HG03575 (cell line): Measurements from ENCODE around the gene RRH.

Source experiments
- ATAC-seq: cut with Tn5 transposase; IDR thresholded peaks from one replicate; pipeline ENCODE4 v1.9.1; 2021; ENCODE audit not compliant: unreplicated experiment, insufficient number of reproducible peaks, low FRiP score; ENCODE audit errors: extremely low read depth

The RRH gene

DNA sequence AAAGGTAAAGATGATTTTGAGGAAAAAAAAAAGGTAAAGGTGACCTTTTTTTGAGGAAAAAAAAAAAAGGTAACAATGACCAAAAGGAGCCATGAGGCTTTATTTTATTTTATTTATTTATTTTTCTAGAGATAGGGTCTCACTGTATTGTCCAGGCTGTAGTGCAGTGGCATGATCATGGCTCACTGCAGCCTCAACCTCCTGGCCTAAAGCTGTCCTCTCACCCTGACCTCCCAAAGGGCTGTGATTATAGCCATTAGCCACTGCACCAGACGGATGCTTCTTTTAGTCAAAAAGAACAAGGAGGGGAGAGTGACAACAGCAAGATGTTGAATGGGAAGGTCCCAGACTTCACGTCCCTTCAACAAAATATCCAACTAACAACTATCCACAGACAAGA, 50.6 kb downstream of the RRH start:
- ATAC-seq = no peak

DNA sequence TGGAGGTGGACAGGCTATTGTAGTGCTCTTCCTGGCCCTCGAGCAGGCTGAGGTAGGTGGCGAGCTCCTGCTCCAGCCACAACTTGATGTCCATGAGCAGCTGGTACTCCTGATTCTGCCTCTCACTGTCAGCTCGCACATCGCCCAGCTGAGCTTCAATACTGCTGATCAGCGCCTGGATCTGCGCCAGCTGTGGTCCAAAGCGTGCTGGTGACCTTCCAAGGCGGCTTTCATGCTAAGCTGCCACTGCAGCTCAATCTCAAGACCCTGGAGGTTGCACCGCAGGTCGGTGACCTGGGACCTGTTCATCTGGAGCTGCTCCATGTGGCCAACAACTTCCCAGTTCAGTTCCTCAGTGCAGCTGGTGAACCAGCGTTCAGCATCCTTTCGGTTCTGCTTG, 51.3 kb downstream of the RRH start:
- no peak for ATAC-seq

DNA sequence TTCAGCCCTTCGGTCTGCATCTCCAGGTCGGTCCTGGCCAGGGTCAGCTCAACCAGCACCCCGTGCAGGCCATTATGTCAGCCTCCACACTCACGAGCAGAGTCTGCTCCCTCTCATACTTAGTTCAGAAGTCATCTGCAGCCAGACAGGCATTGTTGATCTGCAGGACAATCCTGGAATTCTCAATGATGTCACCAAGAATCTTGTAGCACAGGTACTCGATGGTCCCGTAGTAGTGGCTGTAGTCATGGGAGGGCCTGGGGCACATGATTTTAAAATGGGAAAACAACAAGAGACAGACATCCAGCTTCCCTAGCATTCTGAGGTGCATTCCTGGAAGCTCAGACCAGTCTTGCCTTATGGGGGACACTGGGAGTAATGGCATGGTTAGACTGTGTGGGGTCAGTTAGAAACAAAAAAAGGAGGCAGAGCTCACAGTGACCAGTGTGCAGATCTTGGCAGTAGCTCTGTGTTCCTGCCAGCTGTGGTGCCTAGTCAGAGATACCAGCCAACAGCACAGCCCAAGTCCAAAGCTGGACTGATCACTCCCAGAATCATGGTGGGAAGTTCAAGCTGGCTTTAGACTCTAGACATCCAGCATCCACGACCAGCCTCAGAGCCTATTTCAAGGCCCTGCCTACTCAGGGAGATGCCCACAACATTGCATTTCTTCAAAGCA, 52.0 kb downstream of the RRH start:
- ATAC-seq = no peak

DNA sequence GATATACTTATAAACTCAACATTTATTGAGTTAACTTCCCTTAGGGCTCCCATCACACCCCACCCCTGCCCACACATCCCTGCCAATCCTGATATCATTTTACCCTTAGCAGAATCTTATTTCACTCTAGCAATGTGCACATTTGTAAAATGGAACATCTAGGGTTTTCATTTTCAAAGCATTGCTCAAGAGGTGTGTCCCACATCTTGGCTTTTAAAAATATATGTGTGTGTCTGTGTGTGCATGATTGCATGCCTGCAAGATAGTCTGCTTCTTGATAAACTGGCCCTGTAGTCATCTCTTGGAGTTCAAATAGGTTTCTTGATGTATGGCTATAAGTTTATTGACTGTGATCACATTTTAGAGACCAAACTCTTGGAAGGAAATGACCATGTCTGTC, 58.5 kb downstream of the RRH start:
- no peak for ATAC-seq

DNA sequence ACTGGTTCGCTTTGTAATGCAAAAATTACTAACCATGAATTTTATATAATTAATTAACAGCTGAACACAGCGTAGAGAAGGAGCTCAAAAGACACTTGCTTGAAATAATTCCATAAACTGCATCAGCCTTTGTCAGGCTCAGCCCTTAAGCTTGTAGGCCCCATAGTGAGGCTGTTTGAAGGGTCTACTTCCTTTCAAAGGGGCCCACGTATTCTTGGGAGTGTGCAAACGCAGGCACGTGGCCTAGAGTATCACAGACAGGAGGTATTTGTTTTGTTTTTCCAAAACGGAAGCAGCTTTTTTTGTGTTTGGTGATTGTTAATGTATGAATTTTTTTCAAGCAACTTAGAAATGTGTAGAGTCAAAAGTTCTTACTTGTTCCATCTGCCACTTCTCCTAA, 59.3 kb downstream of the RRH start:
- ATAC-seq = no peak

DNA sequence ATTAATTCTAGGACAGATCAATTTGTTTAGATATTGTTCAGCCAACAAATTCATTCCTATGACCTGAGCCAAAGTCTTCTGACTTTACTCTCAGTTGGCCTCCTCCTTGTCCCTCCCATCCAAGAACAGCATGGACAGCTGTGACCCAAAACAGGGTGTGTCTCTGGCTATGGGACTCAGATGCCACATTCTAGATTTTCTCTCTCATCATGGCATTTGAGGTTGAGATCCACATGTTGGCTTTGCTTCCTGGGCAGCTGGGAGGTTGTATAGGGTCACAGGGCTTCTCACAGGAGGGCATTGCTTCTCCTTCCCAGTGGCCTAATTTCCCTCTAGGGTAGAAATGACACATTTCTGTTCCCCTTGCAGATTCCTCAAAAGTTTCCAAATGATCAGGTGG, 62.3 kb downstream of the RRH start:
- no peak for ATAC-seq
